Measurements from ENCODE around the gene SOX5. TPM values are rescaled to one million over a fixed set of nuclear protein-coding genes. Genes with fewer than 3 reads are reported as not detected.

Gene SOX5
- total and polyA plus RNA-seq, 9 of the 15 experiments (the other 6 are each of a cell fraction or from before 2014, with no cell fraction given), result 8.3 to 16.5 (median 11.9) TPM

- peak in 1 of 3 experiments; percentile 24; a peak in 1 of 6 replicates for TF ChIP-seq ZBTB11 (CRISPR knock-in tag; IDR thresholded peaks at IDR 0.05)
- peak; percentile 76; the same call in 1 of the 2 replicates for TF ChIP-seq EP300 (IDR thresholded peaks at IDR 0.05; ENCODE audit: low read length)
- no peak for TF ChIP-seq ZBTB26 (CRISPR knock-in tag; IDR thresholded peaks at IDR 0.05)
- TF ChIP-seq EP400 (IDR thresholded peaks at IDR 0.05), result peak; percentile 44; the same call in 1 of the 2 replicates
- TF ChIP-seq DMBX1 (CRISPR knock-in tag; IDR thresholded peaks at IDR 0.05; ENCODE audit: borderline replicate concordance), result 0 out of 2 replicates have a peak, but pooled peaks have one; percentile 16
- TF ChIP-seq RBFOX2 (IDR thresholded peaks at IDR 0.05; ENCODE audit: low read depth, low read length), result peak; percentile 45; the same call in 1 of the 2 replicates
- peak; percentile 3 to 16; a peak in 1 of 4 replicates for TF ChIP-seq MNT (conservative IDR thresholded peaks at IDR 0.05)
- peak; percentile 66 for TF ChIP-seq POLR2A (conservative IDR thresholded peaks at IDR 0.05)
- peak; percentile 91 for TF ChIP-seq ADNP (tag; IDR thresholded peaks at IDR 0.05)
- peak; percentile 30; the same call in 1 of the 2 replicates for TF ChIP-seq MAFF (IDR thresholded peaks at IDR 0.05; ENCODE audit: low read length)
- TF ChIP-seq ZBTB7A (IDR thresholded peaks at IDR 0.05; ENCODE audit: borderline replicate concordance, control insufficient read depth, low read depth, low read length), result no peak
- 0 out of 4 replicates have a peak, but pooled peaks of 1 of the 2 experiments have one; percentile 33 for TF ChIP-seq BCLAF1 (IDR thresholded peaks at IDR 0.05; ENCODE audit: borderline replicate concordance in 1 of 2, control insufficient read depth in 1 of 2, low read depth in 2 of 2, low read length in 1 of 2)
- TF ChIP-seq STAT5A (IDR thresholded peaks at IDR 0.05; ENCODE audit: borderline replicate concordance, low read length), result 0 out of 2 replicates have a peak, but pooled peaks have one; percentile 21
- peak; percentile 59 for TF ChIP-seq TBP (optimal IDR thresholded peaks at IDR 0.05; ENCODE audit: low read depth, low read length)
- no peak for TF ChIP-seq ID3 (CRISPR knock-in tag; IDR thresholded peaks at IDR 0.05)
- TF ChIP-seq ID3 (tag; IDR thresholded peaks at IDR 0.05), result 0 out of 2 replicates have a peak, but pooled peaks have one; percentile 8
- no peak for TF ChIP-seq KAT2B (IDR thresholded peaks at IDR 0.05; ENCODE audit: low read depth, low read length)
- no peak for TF ChIP-seq KDM2B (CRISPR knock-in tag; IDR thresholded peaks at IDR 0.05)
These were observed 228.2 kb downstream of the SOX5 start (continued) for GRCh38 chr12:23721268-23721667.
